ENCODE results near the gene DHRS13.

GRCh38 chr17:28896491-28896883 is 6.4 kb downstream of the DHRS13 start:
- no peak for TF ChIP-seq EZH2 (IDR thresholded peaks at IDR 0.05; ENCODE audit: low read length, missing control alignments)
- TF ChIP-seq CTCF (conservative IDR thresholded peaks at IDR 0.05 in 1 of 2, IDR thresholded peaks at IDR 0.05 in 1 of 2; ENCODE audit: low read depth in 1 of 2, low read length in 2 of 2), result no peak

All from fibroblast of lung (primary cell).